HEK293T (cell line): Measurements from ENCODE around the gene RPAP3.

ENCODE experiments used
- FOXM1 ChIP-seq: fragments of 450-650 bp; IDR thresholded peaks from 2 replicates; pipeline ENCODE4 v1.6.1; 2017; ENCODE audit warnings: mild to moderate bottlenecking, borderline replicate concordance
- L3MBTL2 ChIP-seq: fragments of 450-650 bp; conservative IDR thresholded peaks from 2 replicates; pipeline ENCODE4 v1.6.1; 2016; ENCODE audit warnings: mild to moderate bottlenecking
- LEF1 ChIP-seq: fragments of 450-650 bp; IDR thresholded peaks from 2 replicates; pipeline ENCODE4 v1.6.1; 2017; ENCODE audit warnings: mild to moderate bottlenecking, borderline replicate concordance

- no peak for TF ChIP-seq FOXM1
- no peak for TF ChIP-seq L3MBTL2
- TF ChIP-seq LEF1: no peak
These were observed 17.3 kb upstream of the RPAP3 start for GRCh38 chr12:47722941-47723631.
